GM12892 (cell line): ENCODE measurements around the gene F2RL2. TPM values are rescaled to one million over a fixed set of nuclear protein-coding genes. Genes with fewer than 3 reads are reported as not detected.

ENCODE experiments used
- DNase-seq: peaks from one replicate; pipeline ENCODE4 v3.0.0; 2011; ENCODE audit not compliant: insufficient read length
- FAIRE-seq: peaks from 2 replicates; lab custom pipeline; 2011; peaks lifted over from hg19 to GRCh38; lab: Jason Lieb, UNC
- POLR2A ChIP-seq: IDR thresholded peaks from 2 replicates; pipeline ENCODE4 v1.6.1; 2011; ENCODE audit warnings: low read depth, low read length, control low read depth
- POLR2AphosphoS5 ChIP-seq: IDR thresholded peaks from 2 replicates; pipeline ENCODE4 v1.6.1; 2011; ENCODE audit warnings: low read depth, low read length, control low read depth
- TAF1 ChIP-seq: IDR thresholded peaks from 2 replicates; pipeline ENCODE4 v1.6.1; 2011; ENCODE audit warnings: low read depth, mild to moderate bottlenecking, control low read depth, low read length, borderline replicate concordance
- polyA plus RNA-seq: library from polyadenylated mRNA; unstranded; fragments of >200 nt; gene quantifications from one replicate; pipeline ENCODE4 v1.2.1, GENCODE V29; 2012; ENCODE audit warnings: missing spikeins, inconsistent platforms; ENCODE audit not compliant: missing spikeins

Gene F2RL2
- polyA plus RNA-seq, result 0.23 TPM

- TF ChIP-seq POLR2AphosphoS5 (no peak), TAF1 (no peak), POLR2A (no peak)
- FAIRE-seq (no peak), DNase-seq (no peak)
Measured at GRCh38 chr5:76622973-76623596, at the start of gene F2RL2. Gene F2RL2 (minus strand): TSS chr5:76623403. CDS start chr5:76623230, 173 bp downstream.

GRCh38 chr5:76672242-76672641 is 49.0 kb upstream of the F2RL2 start:
- FAIRE-seq (no peak), DNase-seq (no peak)
- no peak for TF ChIP-seq POLR2AphosphoS5
- no peak for TF ChIP-seq POLR2A
- TF ChIP-seq TAF1, result no peak

- TF ChIP-seq POLR2AphosphoS5, result no peak
- TF ChIP-seq POLR2A, result no peak
- no peak for TF ChIP-seq TAF1
- FAIRE-seq, result no peak
- DNase-seq, result no peak
Measured at GRCh38 chr5:76670508-76670907, 47.3 kb upstream of the F2RL2 start.

GRCh38 chr5:76669245-76669644 is 46.0 kb upstream of the F2RL2 start:
- DNase-seq, result no peak
- FAIRE-seq, result peak; percentile 5
- no peak for TF ChIP-seq POLR2A
- no peak for TF ChIP-seq TAF1
- TF ChIP-seq POLR2AphosphoS5, result no peak

- no peak for TF ChIP-seq POLR2AphosphoS5
- FAIRE-seq (no peak), DNase-seq (no peak)
Measured at GRCh38 chr5:76667495-76667894, 44.3 kb upstream of the F2RL2 start.

GRCh38 chr5:76664079-76664478 is 40.9 kb upstream of the F2RL2 start:
- DNase-seq, result no peak
- FAIRE-seq, result no peak
- TF ChIP-seq TAF1 (no peak), POLR2A (no peak), POLR2AphosphoS5 (no peak)

GRCh38 chr5:76663573-76663972 is 40.4 kb upstream of the F2RL2 start:
- TF ChIP-seq POLR2A, result no peak
- FAIRE-seq (peak; percentile 33), DNase-seq (no peak)

GRCh38 chr5:76662521-76662920 is 39.3 kb upstream of the F2RL2 start:
- TF ChIP-seq POLR2AphosphoS5, result no peak
- no peak for TF ChIP-seq POLR2A
- TF ChIP-seq TAF1, result no peak
- FAIRE-seq, result no peak
- DNase-seq, result no peak

- no peak for FAIRE-seq
- TF ChIP-seq POLR2A (no peak), TAF1 (no peak), POLR2AphosphoS5 (no peak)
- DNase-seq, result no peak
Measured at GRCh38 chr5:76660360-76660759, 37.2 kb upstream of the F2RL2 start.

- DNase-seq (no peak), FAIRE-seq (no peak)
- TF ChIP-seq POLR2A (no peak), POLR2AphosphoS5 (no peak), TAF1 (no peak)
Measured at GRCh38 chr5:76657683-76658311, 34.6 kb upstream of the F2RL2 start.

- DNase-seq, result no peak
- FAIRE-seq, result no peak
- no peak for TF ChIP-seq POLR2A
Measured at GRCh38 chr5:76657091-76657490, 33.9 kb upstream of the F2RL2 start.

GRCh38 chr5:76652809-76653414 is 29.7 kb upstream of the F2RL2 start:
- FAIRE-seq (no peak), DNase-seq (no peak)
- TF ChIP-seq POLR2A (no peak), POLR2AphosphoS5 (no peak), TAF1 (no peak)

GRCh38 chr5:76649140-76649539 is 25.9 kb upstream of the F2RL2 start:
- DNase-seq (no peak), FAIRE-seq (no peak)
- TF ChIP-seq POLR2AphosphoS5 (no peak), TAF1 (no peak), POLR2A (no peak)
